ENCODE results near the gene MS4A6A. TPM values are rescaled to one million over a fixed set of nuclear protein-coding genes. Genes with fewer than 3 reads are reported as not detected.

The MS4A6A gene
- total RNA-seq, 3 donors from 2014 or later (not counting 1 experiment from before 2014, with no cell fraction given): 1.8 to 27.2 (median 11.8) TPM

- H3K4me1 Mint-ChIP-seq: peaks cover 0 to 4% of the 10 kb centered on the region in 2 donors
- Histone ChIP-seq H3K36me3 (ENCODE audit: control insufficient read depth, insufficient read depth, low read length) (no peaks in the 10 kb centered on the region), H3K27ac (ENCODE audit: low read length) (no peak overlapping the region), H3K27me3 (ENCODE audit: control insufficient read depth, insufficient read depth, low read length) (peaks cover 2% of the 10 kb centered on the region), H3K4me1 (ENCODE audit: control insufficient read depth, insufficient read depth, low read length) (no peaks in the 10 kb centered on the region), H3K4me3 (ENCODE audit: low read length) (no peak overlapping the region), H3K9me3 (ENCODE audit: control insufficient read depth, insufficient read depth, low read length) (no peaks in the 10 kb centered on the region)
- peaks cover 11% of the 10 kb centered on the region for H3K36me3 Mint-ChIP-seq
- no peak for ATAC-seq
- H3K27me3 Mint-ChIP-seq (ENCODE audit: low read depth in 2 of 2): peaks cover 14 to 16% of the 10 kb centered on the region in 2 donors
- WGBS (ENCODE audit: insufficient coverage): no CpG with 5 or more reads among the region's 1 CpG
- intact Hi-C loops (cut with micrococcal nuclease): no loop called here
- H3K4me3 Mint-ChIP-seq: no peak overlapping the region
- DNase-seq: no peak
- H3K9me3 Mint-ChIP-seq: no peaks in the 10 kb centered on the region
- H3K27ac Mint-ChIP-seq: no peak overlapping the region
- TF ChIP-seq CTCF (IDR thresholded peaks at IDR 0.05): no peak
These were observed 14.6 kb upstream of the MS4A6A start for GRCh38 chr11:60197442-60197841.

GRCh38 chr11:60195923-60196368, 13.1 kb upstream of the MS4A6A start:
- Histone ChIP-seq H3K4me3 (ENCODE audit: low read length) (no peak overlapping the region), H3K9me3 (ENCODE audit: control insufficient read depth, insufficient read depth, low read length) (no peaks in the 10 kb centered on the region), H3K36me3 (ENCODE audit: control insufficient read depth, insufficient read depth, low read length) (no peaks in the 10 kb centered on the region), H3K4me1 (ENCODE audit: control insufficient read depth, insufficient read depth, low read length) (no peaks in the 10 kb centered on the region), H3K27me3 (ENCODE audit: control insufficient read depth, insufficient read depth, low read length) (peaks cover 2% of the 10 kb centered on the region), H3K27ac (ENCODE audit: low read length) (no peak overlapping the region)
- DNase-seq (no peak), ATAC-seq (no peak)
- TF ChIP-seq CTCF (IDR thresholded peaks at IDR 0.05): no peak
- 35% methylated on average over 4 of the region's 4 CpGs for WGBS (ENCODE audit: insufficient coverage)
- Mint-ChIP-seq H3K27ac (no peak overlapping the region), H3K9me3 (no peaks in the 10 kb centered on the region), H3K27me3 (ENCODE audit: low read depth in 2 of 2) (peaks cover 14 to 16% of the 10 kb centered on the region in 2 donors), H3K4me3 (no peak overlapping the region), H3K36me3 (peaks cover 11% of the 10 kb centered on the region), H3K4me1 (peaks cover 0 to 4% of the 10 kb centered on the region in 2 donors)
- intact Hi-C loops (cut with micrococcal nuclease): no loop called here

GRCh38 chr11:60194511-60194910, 11.6 kb upstream of the MS4A6A start:
- Mint-ChIP-seq H3K27me3 (ENCODE audit: low read depth in 2 of 2) (peaks cover 14 to 16% of the 10 kb centered on the region in 2 donors), H3K27ac (no peak overlapping the region), H3K36me3 (peaks cover 11% of the 10 kb centered on the region), H3K9me3 (no peaks in the 10 kb centered on the region), H3K4me3 (no peak overlapping the region), H3K4me1 (peaks cover 0 to 4% of the 10 kb centered on the region in 2 donors)
- no peak overlapping the region for H3K4me3 ChIP-seq (ENCODE audit: low read length)
- 72% methylated on average over 3 of the region's 3 CpGs for WGBS (ENCODE audit: insufficient coverage)
- TF ChIP-seq CTCF (IDR thresholded peaks at IDR 0.05): no peak
- H3K9me3 ChIP-seq (ENCODE audit: control insufficient read depth, insufficient read depth, low read length): no peaks in the 10 kb centered on the region
- H3K27ac ChIP-seq (ENCODE audit: low read length): no peak overlapping the region
- H3K4me1 ChIP-seq (ENCODE audit: control insufficient read depth, insufficient read depth, low read length): no peaks in the 10 kb centered on the region
- intact Hi-C loops (cut with micrococcal nuclease): loop anchor here (5.0 kb wide), 1 partner anchor 442 kb away; no protein-coding TSS in a partner anchor
- no peaks in the 10 kb centered on the region for H3K36me3 ChIP-seq (ENCODE audit: control insufficient read depth, insufficient read depth, low read length)
- peaks cover 2% of the 10 kb centered on the region for H3K27me3 ChIP-seq (ENCODE audit: control insufficient read depth, insufficient read depth, low read length)
- DNase-seq (no peak), ATAC-seq (no peak)
